A549 treated with Hydrocortisone at 1 μM for 4 hours (cell line): ENCODE results near the gene KANK3. TPM values are rescaled to one million over a fixed set of nuclear protein-coding genes. Genes with fewer than 3 reads are reported as not detected.

ENCODE experiments used
- total RNA-seq: library from RNA; stranded (reverse); fragments of 200-300 nt; extraction: Qiagen RNA extraction; gene quantifications from 5 replicates; pipeline ENCODE4 v1.2.3, GENCODE V29; 2022

The KANK3 gene
- 5.3 to 8.6 TPM (median 7.2 TPM) in 5 replicates for total RNA-seq

DNA sequence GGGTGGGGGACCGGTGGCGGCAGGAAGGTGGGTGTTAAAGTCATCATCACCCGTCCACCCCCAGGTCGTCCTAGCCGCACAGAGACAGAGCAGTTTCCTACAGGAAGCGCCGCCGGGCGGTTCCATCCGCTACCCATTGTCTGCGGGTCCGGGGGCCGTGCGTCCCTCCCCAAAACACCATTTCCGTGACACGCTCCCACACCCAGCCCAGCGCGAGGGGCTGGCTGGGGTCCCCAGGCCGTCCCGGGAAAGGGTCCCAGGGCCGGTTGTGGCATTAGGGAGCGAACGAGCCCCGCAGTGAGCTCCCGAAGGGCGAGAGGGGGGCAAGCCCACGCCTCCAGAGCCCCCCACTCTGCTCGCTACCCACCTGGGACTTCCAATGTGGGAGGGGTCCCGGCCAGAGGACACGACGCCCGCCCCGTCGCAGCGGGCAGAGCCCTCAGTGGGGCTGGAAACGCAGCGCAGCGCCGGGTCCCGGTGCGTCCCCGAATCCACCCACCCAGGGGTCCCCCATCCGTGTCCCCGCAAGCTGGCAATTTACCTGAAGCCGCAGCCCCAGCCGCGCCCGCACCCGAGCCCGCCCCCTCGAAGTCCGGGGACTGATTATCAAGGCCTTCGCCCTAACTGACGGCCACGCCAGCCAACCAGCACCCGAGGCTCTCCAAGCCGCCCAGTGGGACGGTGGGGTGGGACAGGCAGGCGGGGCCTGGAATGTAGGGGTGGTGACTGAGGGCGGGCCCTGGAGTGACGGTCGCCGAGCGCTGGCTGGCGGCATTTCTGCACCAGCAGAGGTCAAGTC is at the start of gene KANK3:
TSS of gene KANK3 (minus strand) at position 579 of the 799 bp plus-strand sequence. CDS start 5,434 bp downstream, outside the sequence.

DNA sequence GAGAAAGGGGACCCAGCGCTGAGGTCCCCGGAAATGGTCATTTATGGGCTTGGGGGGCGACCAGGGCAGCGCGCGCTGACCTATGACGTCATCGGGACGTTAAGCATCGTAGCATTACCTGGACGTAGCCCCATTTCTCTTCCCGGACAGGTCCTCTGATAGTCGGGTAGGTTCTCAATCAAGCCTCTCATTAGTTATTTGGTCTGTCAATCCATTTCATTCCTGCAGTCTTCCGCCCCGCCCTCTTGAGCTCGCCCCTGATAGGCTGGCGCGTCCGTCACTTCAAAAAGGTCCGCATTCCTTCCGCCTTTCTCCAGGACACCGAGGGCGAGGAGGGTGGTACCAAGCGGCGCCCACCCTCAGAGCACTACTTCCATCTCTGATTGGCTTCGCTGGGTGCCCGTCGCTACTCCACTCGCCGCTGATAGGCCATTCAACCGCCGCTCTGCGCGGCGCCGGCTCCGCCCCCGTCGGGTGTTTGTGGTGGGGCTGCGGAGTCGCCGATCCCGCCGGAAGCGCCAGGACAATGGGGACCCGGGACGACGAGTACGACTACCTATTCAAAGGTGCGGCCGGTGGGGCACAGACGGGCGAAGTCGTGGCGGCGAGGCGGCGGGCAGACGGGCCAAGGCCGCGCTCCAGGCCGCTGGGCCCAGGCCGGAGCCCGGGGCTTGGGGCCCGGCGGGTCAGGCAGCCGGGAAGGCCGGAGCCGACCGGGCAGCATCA is 47.0 kb upstream of the KANK3 start, which contains the start of gene RAB11B:
TSS of gene RAB11B (plus strand) at position 470 of the 726 bp plus-strand sequence. CDS start at position 527, 57 bp downstream.

DNA sequence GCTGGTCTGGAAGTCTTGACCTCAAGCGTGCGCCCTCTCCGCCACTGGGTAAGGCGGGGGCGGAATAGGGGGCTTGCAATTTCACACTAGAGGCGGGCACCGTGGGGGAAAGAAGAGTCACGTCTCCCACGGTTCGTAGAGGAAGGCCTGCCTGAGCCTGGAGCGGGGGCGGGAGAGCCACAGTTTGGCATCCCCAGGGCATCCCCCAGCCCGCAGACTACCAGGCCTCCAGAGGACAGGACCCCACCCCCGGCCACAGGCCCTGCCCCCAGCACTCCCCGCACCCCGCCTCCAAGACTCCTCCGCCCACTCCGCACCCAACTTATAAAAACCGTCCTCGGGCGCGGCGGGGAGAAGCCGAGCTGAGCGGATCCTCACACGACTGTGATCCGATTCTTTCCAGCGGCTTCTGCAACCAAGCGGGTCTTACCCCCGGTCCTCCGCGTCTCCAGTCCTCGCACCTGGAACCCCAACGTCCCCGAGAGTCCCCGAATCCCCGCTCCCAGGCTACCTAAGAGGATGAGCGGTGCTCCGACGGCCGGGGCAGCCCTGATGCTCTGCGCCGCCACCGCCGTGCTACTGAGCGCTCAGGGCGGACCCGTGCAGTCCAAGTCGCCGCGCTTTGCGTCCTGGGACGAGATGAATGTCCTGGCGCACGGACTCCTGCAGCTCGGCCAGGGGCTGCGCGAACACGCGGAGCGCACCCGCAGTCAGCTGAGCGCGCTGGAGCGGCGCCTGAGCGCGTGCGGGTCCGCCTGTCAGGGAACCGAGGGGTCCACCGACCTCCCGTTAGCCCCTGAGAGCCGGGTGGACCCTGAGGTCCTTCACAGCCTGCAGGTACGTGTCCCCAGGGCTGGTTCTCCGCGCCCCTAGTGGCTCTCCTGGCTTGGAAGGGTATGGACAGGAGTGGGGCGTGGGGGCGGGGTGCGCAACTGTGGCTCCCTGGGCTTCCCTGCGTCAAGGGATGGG is 21.0 kb upstream of the KANK3 start, which contains the start of gene ANGPTL4:
TSS of gene ANGPTL4 (plus strand) at position 353 of the 969 bp plus-strand sequence. CDS start at position 520, 167 bp downstream.

DNA sequence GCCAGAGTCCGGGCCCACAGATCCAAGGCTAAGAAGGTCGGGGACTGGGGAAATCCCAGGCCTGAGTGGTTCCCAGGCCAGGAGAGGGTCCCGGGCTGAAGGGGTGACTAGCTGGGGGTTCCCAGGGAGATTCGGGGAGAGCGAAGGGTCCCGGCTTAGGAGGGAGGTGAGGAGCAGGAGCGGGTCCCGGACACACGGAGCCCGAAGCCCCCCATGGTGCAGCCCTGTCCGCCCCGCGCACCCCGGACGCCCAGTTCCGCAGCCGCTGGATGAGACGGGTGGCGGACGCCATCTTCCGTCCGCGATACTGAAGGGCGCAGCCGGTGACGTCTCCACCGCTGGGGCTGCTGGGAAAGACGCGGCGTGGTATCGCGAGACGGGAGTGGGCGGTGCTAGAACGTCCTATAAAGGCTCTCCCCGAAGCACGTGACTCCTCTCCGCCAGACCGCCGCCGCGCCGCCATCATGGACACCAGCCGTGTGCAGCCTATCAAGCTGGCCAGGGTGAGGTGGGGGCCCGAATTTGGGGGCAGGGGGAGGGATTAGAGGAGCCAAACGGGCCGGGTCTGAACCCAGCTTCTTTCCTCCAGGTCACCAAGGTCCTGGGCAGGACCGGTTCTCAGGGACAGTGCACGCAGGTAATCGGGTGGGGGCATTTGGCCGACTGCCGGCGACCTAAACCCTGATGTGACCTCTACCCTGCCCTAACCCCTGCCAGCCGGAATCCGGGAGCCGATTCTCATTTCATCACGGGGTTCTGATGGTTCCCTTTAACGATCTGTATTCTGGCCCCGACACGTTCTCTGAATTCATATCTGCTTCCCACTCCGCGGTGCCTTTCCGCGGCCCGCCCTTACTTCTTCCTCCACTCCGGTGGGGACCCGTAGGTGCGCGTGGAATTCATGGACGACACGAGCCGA is 21.7 kb downstream of the KANK3 start, which contains the start of the genes NDUFA7 and RPS28:
TSS of gene NDUFA7 (minus strand) at position 309 of the 919 bp plus-strand sequence. CDS start at position 292, 17 bp downstream.
TSS of gene RPS28 (plus strand) at position 430 of the 919 bp plus-strand sequence. CDS start at position 465, 35 bp downstream.

DNA sequence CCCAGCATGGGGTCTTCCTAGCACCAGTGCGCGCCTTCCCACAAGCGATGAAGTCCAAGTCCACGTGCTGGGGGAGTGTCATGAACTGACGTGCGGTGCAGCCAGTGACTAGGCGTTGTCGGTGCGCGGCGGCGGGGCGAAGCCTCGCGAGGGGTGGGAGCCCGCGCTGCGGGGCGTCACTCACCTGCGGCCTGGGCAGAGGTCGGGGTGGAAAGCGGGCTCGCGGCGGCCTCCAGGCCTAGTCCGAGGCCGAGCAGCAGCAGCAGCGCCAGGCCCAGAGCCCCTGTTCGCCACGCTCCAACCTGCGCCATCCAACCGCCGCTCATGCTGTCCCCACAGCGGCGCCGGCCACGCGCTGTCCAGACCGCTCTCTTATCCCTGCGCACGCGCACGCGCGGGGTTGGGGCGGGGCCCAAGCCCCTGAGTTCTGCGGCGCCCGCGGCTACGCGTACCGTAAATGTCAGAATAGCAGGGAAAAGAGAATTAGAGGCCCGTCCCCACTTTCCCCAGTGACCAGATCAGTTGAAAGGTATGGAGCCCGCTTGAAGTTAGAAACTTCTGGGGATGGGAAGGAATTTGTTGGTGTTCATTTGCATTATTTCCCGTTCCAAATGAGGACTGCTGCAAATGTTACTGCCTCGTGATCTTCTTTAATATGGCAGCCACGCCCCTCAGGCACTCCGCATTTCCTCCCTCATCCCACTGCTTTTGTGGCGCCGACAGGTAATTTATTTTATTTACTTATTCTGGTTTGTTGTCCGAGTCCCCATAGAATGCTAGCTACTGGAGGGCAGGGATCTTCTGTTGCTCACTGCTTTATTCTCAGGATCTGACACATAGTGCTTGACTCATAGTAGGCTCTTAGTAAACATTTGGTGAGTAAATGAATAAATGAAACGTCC is 34.8 kb downstream of the KANK3 start, which contains the start of gene CD320:
TSS of gene CD320 (minus strand) at position 394 of the 902 bp plus-strand sequence. CDS start at position 326, 68 bp downstream.

Other genes starting within 250 kb of the KANK3 start
- gene FBN3, start 193.7 kb downstream of the KANK3 start, total RNA-seq, result 0.01 to 0.17 TPM in 2 of 5 replicates, not detected in the others
- 2.6 to 3.8 TPM (median 2.7 TPM) in 5 replicates for gene CERS4, start 133.9 kb downstream of the KANK3 start, total RNA-seq
- 55.9 to 101 TPM (median 93.5 TPM) in 5 replicates for gene CD320, start 34.9 kb downstream of the KANK3 start, total RNA-seq
- gene NDUFA7, start 21.9 kb downstream of the KANK3 start, total RNA-seq, result 56.0 to 97.2 TPM (median 92.6 TPM) in 5 replicates
- gene RPS28, start 21.8 kb downstream of the KANK3 start, total RNA-seq, result 283 to 958 TPM (median 922 TPM) in 5 replicates
- 519 to 718 TPM (median 655 TPM) in 5 replicates for gene ANGPTL4, start 20.9 kb upstream of the KANK3 start, total RNA-seq
- 90.9 to 101 TPM (median 96.6 TPM) in 5 replicates for gene RAB11B, start 47.1 kb upstream of the KANK3 start, total RNA-seq
- gene MARCHF2, start 70.0 kb upstream of the KANK3 start, total RNA-seq, result 15.0 to 21.2 TPM (median 20.4 TPM) in 5 replicates
- 223 to 332 TPM (median 235 TPM) in 5 replicates for gene HNRNPM, start 101.7 kb upstream of the KANK3 start, total RNA-seq
- gene PRAM1, start 159.4 kb upstream of the KANK3 start, total RNA-seq, result 0.08 to 0.16 TPM (median 0.09 TPM) in 5 replicates
- gene ZNF414, start 170.9 kb upstream of the KANK3 start, total RNA-seq, result 13.8 to 21.3 TPM (median 18.9 TPM) in 5 replicates
- gene MYO1F, start 234.2 kb upstream of the KANK3 start, total RNA-seq, result 0.22 to 0.32 TPM (median 0.24 TPM) in 5 replicates